ENCODE data around the gene TMEM260. TPM values are rescaled to one million over a fixed set of nuclear protein-coding genes. Genes with fewer than 3 reads are reported as not detected.

The TMEM260 gene
- total RNA-seq, 1 experiment from 2014 or later: 20.0 TPM

GRCh38 chr14:56555921-56556570, 23.6 kb upstream of the TMEM260 start:
- H2BK120ac ChIP-seq (ENCODE audit: low read depth, low read length, poor library complexity, severe bottlenecking): no peak overlapping the region
- H4K5ac ChIP-seq (ENCODE audit: insufficient read length, low read depth, low read length): peak overlapping the region; percentile 15
- H3K18ac ChIP-seq (ENCODE audit: insufficient read length, low read depth, low read length): peak overlapping the region; percentile 0
- no peaks in the 10 kb centered on the region for H3K4me1 ChIP-seq (ENCODE audit: insufficient read depth, low read length)
- Mint-ChIP-seq H3K27me3 (ENCODE audit: low read depth) (no peaks in the 10 kb centered on the region), H3K4me1 (peaks cover 10 to 18% of the 10 kb centered on the region in 2 experiments), H3K27ac (peak overlapping the region in 2 of 3 experiments; percentile 17 to 84; a peak in 2 of 7 replicates), H3K36me3 (ENCODE audit: insufficient read depth in 1 of 3, low read depth in 3 of 3) (no peaks in the 10 kb centered on the region), H3K9me3 (no peaks in the 10 kb centered on the region), H3K4me3 (no peak overlapping the region)
- no peak overlapping the region for H2BK5ac ChIP-seq (ENCODE audit: insufficient read length, low read length)
- DNase-seq: no peak
- no peak overlapping the region for H2AFZ ChIP-seq (ENCODE audit: low read length)
- no peak overlapping the region for H3K56ac ChIP-seq (ENCODE audit: insufficient read length, low read depth, low read length)
- no peak overlapping the region for H3K27ac ChIP-seq (ENCODE audit: insufficient read length, low read depth, low read length)
- peak; percentile 88 for TF ChIP-seq CTCF (conservative IDR thresholded peaks at IDR 0.05)
- no CpG with 5 or more reads among the region's 5 CpGs for WGBS (ENCODE audit: extremely low coverage, insufficient read length, low lambda C conversion rate)
- H3K79me2 ChIP-seq (ENCODE audit: insufficient read depth, low read length): no peaks in the 10 kb centered on the region
- no peak overlapping the region for H3K4ac ChIP-seq (ENCODE audit: low read depth, low read length)
- H4K8ac ChIP-seq (replicated peaks; ENCODE audit: insufficient read length, low read depth, low read length): no peak overlapping the region
- H2BK20ac ChIP-seq (ENCODE audit: low read depth, low read length, poor library complexity, severe bottlenecking): no peak overlapping the region
- H3K14ac ChIP-seq (ENCODE audit: insufficient read depth, low read length): no peak overlapping the region
- H3K27me3 ChIP-seq (ENCODE audit: insufficient read depth, low read length): no peaks in the 10 kb centered on the region
- no peak overlapping the region for H4K91ac ChIP-seq (ENCODE audit: insufficient read length, low read depth, low read length)
- no peaks in the 10 kb centered on the region for H3K9me3 ChIP-seq (ENCODE audit: control insufficient read depth, low read depth, low read length)
- H2BK12ac ChIP-seq (ENCODE audit: insufficient read length, low read depth, low read length): no peak overlapping the region
- H3K23ac ChIP-seq (ENCODE audit: insufficient read length, low read depth, low read length): no peak overlapping the region
- no peaks in the 10 kb centered on the region for H3K23me2 ChIP-seq (ENCODE audit: insufficient read length, low read depth, low read length, poor library complexity, severe bottlenecking)
- H4K20me1 ChIP-seq (ENCODE audit: control insufficient read depth, insufficient read depth, insufficient read length): no peaks in the 10 kb centered on the region
- no peak overlapping the region for H2BK15ac ChIP-seq (ENCODE audit: low read depth, low read length)
- no peaks in the 10 kb centered on the region for H3K79me1 ChIP-seq (ENCODE audit: insufficient read depth, low read depth, low read length, poor library complexity, severe bottlenecking)
- H3T11ph ChIP-seq (ENCODE audit: low read length): no peak overlapping the region
- H3K4me2 ChIP-seq (ENCODE audit: insufficient read depth, insufficient read length, low read length): no peak overlapping the region
- H3K9ac ChIP-seq (ENCODE audit: extremely low read depth, insufficient read length, low read length): no peak overlapping the region
- no peak overlapping the region for H2AK5ac ChIP-seq (ENCODE audit: insufficient read length, low read length)

Data from H9 (cell line).